IMR-90 (cell line): ENCODE results near the gene NEGR1.

ENCODE experiments used
- BHLHE40 ChIP-seq: fragments of 150-350 bp; IDR thresholded peaks from 2 replicates; pipeline ENCODE4 v1.6.1; 2016; ENCODE audit warnings: mild to moderate bottlenecking, low read depth, low read length
- CEBPB ChIP-seq: IDR thresholded peaks from 2 replicates; pipeline ENCODE4 v1.6.1; 2012; ENCODE audit warnings: low read depth, low read length, improper control_type of control experiment
- POLR2A ChIP-seq: IDR thresholded peaks from 2 replicates; pipeline ENCODE4 v1.6.1; 2012; ENCODE audit warnings: mild to moderate bottlenecking, low read depth, low read length
- TF ChIP-seq, protein P1 (sequence below): conservative IDR thresholded peaks from 2 replicates; pipeline ENCODE4 v1.5.1; 2012; ENCODE audit warnings: mild to moderate bottlenecking, low read depth, low read length, improper control_type of control experiment

DNA sequence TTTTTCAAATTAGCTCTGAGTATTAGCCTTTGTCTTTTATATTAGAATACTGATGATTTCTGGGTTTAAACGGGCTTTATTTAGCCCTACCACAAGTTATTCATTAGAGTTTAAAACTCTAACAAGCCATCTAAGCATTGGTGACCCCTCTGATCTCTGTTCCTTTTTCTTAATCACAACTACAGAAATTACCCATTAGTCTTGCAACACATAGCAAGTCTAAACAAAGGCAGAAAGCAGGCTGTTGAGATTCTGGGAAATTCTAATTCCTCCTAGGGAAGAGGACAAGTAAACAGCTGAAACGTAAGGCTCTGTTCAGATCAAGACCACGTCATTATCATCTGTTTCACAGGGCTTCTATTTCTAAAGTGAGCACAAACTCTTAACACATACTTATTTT lies 710.3 kb downstream of the NEGR1 start:
- TF ChIP-seq, protein P1, sequence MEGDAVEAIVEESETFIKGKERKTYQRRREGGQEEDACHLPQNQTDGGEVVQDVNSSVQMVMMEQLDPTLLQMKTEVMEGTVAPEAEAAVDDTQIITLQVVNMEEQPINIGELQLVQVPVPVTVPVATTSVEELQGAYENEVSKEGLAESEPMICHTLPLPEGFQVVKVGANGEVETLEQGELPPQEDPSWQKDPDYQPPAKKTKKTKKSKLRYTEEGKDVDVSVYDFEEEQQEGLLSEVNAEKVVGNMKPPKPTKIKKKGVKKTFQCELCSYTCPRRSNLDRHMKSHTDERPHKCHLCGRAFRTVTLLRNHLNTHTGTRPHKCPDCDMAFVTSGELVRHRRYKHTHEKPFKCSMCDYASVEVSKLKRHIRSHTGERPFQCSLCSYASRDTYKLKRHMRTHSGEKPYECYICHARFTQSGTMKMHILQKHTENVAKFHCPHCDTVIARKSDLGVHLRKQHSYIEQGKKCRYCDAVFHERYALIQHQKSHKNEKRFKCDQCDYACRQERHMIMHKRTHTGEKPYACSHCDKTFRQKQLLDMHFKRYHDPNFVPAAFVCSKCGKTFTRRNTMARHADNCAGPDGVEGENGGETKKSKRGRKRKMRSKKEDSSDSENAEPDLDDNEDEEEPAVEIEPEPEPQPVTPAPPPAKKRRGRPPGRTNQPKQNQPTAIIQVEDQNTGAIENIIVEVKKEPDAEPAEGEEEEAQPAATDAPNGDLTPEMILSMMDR = no peak
- no peak for TF ChIP-seq POLR2A
- TF ChIP-seq BHLHE40 = no peak
- 0 out of 2 replicates have a peak, but pooled peaks have one; percentile 20 for TF ChIP-seq CEBPB
